ENCODE data around the gene THRAP3. TPM values are rescaled to one million over a fixed set of nuclear protein-coding genes. Genes with fewer than 3 reads are reported as not detected.
A peak's percentile ranks its signal among the peaks of the same experiment; 100 is the strongest.

THRAP3 gene
- total RNA-seq, 2 experiments from 2014 or later, result 149 to 182 TPM

GRCh38 chr1:36303244-36303643 lies 79.0 kb downstream of the THRAP3 start:
- H3K4me3 Mint-ChIP-seq, result no peak overlapping the region
- no peaks in the 10 kb centered on the region for H3K9me3 Mint-ChIP-seq (ENCODE audit: low read depth)
- DNase-seq, result no peak
- peaks cover 76% of the 10 kb centered on the region for H3K4me1 Mint-ChIP-seq
- peak overlapping the region; percentile 48 for H3K27ac Mint-ChIP-seq
- intact Hi-C loops (cut with DNase I, micrococcal nuclease), result no loop called here
- peaks cover 65% of the 10 kb centered on the region for H3K36me3 Mint-ChIP-seq (ENCODE audit: low read depth)
- no peak for ATAC-seq
- H3K27me3 Mint-ChIP-seq, result no peaks in the 10 kb centered on the region
- CTCF ChIA-PET, result interaction anchor here (0.5 to 1.8 kb wide), 3 partner anchors 17 to 117 kb away, joined by 3 to 5 read pairs (median 4); no protein-coding TSS in a partner anchor
- POLR2A ChIA-PET, result interaction anchor here (1.0 kb wide), 1 partner anchor 21 kb away, joined by 3 read pairs; no protein-coding TSS in a partner anchor

DNA sequence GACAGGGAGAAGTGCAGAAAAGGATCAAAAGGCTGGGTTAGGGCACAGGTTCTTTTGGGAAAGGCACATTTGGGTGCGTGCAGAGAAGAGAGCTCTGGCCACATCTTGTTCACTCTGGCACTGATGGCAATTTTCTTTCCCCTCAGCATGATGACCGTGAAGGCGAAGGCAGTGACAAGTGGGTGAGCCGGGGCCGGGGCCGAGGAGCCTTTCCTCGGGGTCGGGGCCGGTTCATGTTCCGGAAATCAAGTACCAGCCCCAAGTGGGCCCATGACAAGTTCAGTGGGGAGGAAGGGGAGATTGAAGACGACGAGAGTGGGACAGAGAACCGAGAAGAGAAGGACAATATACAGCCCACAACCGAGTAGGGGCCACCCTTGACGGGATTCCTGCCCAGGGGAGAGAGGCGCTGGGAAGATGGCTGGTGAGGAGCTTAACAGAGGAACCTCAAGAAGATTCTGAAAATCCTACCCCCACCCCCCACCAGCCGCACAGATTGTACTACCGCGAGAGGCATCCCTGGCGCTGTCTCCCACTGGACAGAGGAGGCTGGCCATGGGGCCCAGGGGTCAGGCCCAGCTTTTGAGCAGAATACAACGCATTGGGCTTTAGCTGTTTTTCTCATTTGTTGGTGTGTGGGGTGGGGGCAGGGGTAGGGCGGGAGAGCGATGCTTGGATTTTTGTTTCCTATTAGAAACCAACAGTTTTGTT lies 79.6 kb downstream of the THRAP3 start:
- H3K36me3 Mint-ChIP-seq (ENCODE audit: low read depth), result peaks cover 68% of the 10 kb centered on the region
- H3K9me3 Mint-ChIP-seq (ENCODE audit: low read depth), result no peaks in the 10 kb centered on the region
- intact Hi-C loops (cut with DNase I, micrococcal nuclease), result no loop called here
- H3K4me3 Mint-ChIP-seq, result no peak overlapping the region
- H3K27me3 Mint-ChIP-seq, result no peaks in the 10 kb centered on the region
- peaks cover 76% of the 10 kb centered on the region for H3K4me1 Mint-ChIP-seq
- ChIA-PET POLR2A (interaction anchor here (1.0 kb wide), 1 partner anchor 21 kb away, joined by 3 read pairs; no protein-coding TSS in a partner anchor), CTCF (interaction anchor here (0.5 to 1.8 kb wide), 3 partner anchors 18 to 116 kb away, joined by 3 to 5 read pairs (median 4); no protein-coding TSS in a partner anchor)
- peak overlapping the region; percentile 82 for H3K27ac Mint-ChIP-seq
- DNase-seq (no peak), ATAC-seq (no peak)

DNA sequence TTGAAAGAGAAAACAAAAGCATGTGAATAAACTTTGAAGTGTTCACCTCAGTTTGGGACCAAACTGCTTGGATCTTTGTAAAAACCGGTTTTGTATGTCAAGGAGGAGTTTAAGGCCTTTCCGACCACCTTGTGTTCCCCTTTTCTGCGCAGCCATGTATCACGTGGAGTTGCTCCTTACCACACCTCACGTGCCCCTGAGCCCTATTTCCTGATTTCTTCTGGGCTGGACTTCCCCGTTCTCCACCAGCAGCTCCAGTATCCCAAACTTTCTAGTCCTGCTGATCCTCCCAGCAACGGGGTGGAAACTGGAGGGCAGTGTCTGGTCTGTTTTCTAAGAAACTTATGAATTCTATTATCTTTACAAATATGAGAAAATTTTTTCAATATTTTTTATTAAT lies 80.3 kb downstream of the THRAP3 start:
- ATAC-seq (no peak), DNase-seq (no peak)
- intact Hi-C loops (cut with DNase I, micrococcal nuclease), result no loop called here
- Mint-ChIP-seq H3K27me3 (no peaks in the 10 kb centered on the region), H3K4me1 (peaks cover 69% of the 10 kb centered on the region), H3K4me3 (no peak overlapping the region), H3K36me3 (ENCODE audit: low read depth) (peaks cover 69% of the 10 kb centered on the region), H3K9me3 (ENCODE audit: low read depth) (no peaks in the 10 kb centered on the region), H3K27ac (peak overlapping the region; percentile 82)
- CTCF ChIA-PET, result interaction anchor here (0.7 kb wide), 2 partner anchors 28 to 215 kb away, joined by 3 to 4 read pairs; no protein-coding TSS in a partner anchor
- POLR2A ChIA-PET, result interaction anchor here (1.0 kb wide), 1 partner anchor 20 kb away, joined by 3 read pairs; no protein-coding TSS in a partner anchor

DNA sequence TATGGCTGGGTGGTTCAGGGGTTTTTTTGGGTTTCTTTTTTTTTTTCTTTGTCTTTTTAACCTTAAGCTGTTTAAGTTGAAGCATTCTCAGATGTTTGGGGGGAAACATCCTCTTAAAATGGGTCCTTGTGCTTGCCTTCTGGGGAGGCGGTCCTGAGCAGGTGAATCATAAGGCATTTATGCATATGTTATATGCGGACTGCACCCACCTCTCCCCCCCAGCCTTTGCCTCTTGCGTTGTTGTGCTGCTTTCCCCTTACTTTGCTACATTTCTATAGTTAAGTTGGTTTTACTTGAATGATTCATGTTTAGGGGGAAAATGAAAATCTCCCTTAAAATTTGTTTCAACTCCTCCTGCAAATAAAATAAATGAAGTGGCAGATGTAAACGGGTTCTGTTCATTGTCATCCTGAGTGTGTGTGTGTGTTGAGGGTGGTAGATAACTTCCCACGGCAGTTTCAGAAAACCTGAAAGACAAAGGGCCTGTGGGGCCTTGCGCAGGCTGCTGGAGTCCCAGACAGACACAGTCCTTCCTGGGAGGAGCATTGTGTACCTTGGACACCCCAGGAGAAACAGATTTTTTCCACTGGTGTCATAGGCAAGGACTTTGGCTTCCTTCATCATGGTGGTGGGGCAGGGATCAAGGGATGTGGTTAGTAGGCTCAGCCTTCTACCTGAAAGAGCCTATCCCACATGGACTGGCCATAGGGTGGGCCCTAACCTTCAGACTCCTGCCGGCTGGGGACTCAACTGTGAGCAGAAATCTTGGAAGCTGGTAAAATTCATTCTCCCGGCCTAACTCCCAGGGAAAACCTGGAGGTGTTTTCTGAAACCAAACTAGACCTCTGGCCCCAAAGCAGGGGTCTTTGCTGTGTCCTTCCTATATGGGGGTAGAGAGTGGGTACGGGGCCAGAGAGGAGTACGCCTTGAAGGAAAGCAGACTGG lies 81.0 kb downstream of the THRAP3 start:
- POLR2A ChIA-PET, result interaction anchor here (0.6 to 1.6 kb wide), 2 partner anchors 18 to 78 kb away, joined by 3 read pairs; no protein-coding TSS in a partner anchor
- ATAC-seq (peak; percentile 42), DNase-seq (peak; percentile 78)
- Mint-ChIP-seq H3K27me3 (no peaks in the 10 kb centered on the region), H3K4me1 (peaks cover 61% of the 10 kb centered on the region), H3K36me3 (ENCODE audit: low read depth) (peaks cover 67% of the 10 kb centered on the region), H3K27ac (peak overlapping the region; percentile 94), H3K9me3 (ENCODE audit: low read depth) (no peaks in the 10 kb centered on the region), H3K4me3 (peak overlapping the region; percentile 98)
- CTCF ChIA-PET, result interaction anchor here (0.6 to 0.7 kb wide), 4 partner anchors 27 to 215 kb away, joined by 3 to 4 read pairs (median 3); no protein-coding TSS in a partner anchor
- intact Hi-C loops (cut with DNase I, micrococcal nuclease), result loop anchor here (5.0 kb wide), 2 partner anchors 62 to 1167 kb away; partner anchors contain the start of gene ZC3H12A (in 1 of the 2)

GRCh38 chr1:36305915-36306209 lies 81.6 kb downstream of the THRAP3 start:
- Mint-ChIP-seq H3K9me3 (ENCODE audit: low read depth) (no peaks in the 10 kb centered on the region), H3K27ac (peak overlapping the region; percentile 94), H3K4me3 (peak overlapping the region; percentile 98), H3K4me1 (peaks cover 55% of the 10 kb centered on the region), H3K36me3 (ENCODE audit: low read depth) (peaks cover 64% of the 10 kb centered on the region), H3K27me3 (no peaks in the 10 kb centered on the region)
- no peak for DNase-seq
- CTCF ChIA-PET, result interaction anchor here (0.7 to 1.6 kb wide), 4 partner anchors 114 to 251 kb away, joined by 3 to 6 read pairs (median 4); partner anchors contain the start of gene TRAPPC3
- ATAC-seq, result no peak
- POLR2A ChIA-PET, result interaction anchor here (0.5 to 1.6 kb wide), 2 partner anchors 17 to 158 kb away, joined by 3 to 4 read pairs; no protein-coding TSS in a partner anchor
- intact Hi-C loops (cut with DNase I, micrococcal nuclease), result loop anchor here (1.0 to 5.0 kb wide), 5 partner anchors 17 to 1166 kb away; partner anchors contain the start of genes AGO3 (in 1 of the 2), EVA1B (in 1 of the 2), STK40 (in 1 of the 2) and ZC3H12A (in 1 of the 2)

DNA sequence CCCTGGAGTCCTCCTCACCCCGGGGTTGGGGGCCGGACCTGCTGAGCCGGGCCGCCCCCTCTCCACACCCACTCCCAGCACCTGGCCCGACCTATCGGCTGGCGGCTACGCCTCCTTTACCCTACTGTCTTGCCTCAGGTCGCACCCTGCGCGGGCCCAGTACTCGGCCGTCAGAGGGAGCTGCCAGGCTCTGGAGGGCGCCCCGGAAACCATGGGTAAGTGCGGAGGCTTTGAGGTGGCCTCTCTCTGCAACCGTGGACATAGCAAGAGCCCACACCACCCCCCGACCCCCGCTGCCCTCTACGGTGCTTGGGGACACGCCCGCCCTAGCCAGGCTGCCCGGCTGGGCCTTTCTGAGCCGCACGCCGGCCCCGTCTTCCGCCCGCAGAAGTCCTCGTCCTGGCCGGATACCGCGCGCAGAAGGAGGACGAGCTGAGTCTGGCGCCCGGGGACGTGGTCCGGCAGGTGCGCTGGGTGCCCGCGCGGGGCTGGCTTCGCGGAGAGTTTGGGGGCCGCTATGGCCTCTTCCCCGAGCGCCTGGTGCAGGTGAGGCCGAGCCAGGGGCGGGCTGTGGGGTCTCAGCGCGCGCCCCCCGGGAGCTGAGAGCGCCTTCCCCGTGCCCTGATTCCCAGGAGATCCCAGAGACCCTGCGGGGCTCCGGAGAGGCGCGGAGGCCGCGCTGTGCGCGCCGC lies 82.1 kb downstream of the THRAP3 start, which contains the start of gene SH3D21:
TSS of gene SH3D21 (plus strand) at position 159 of the 692 bp plus-strand sequence. CDS start at position 212, 53 bp downstream.
- intact Hi-C loops (cut with DNase I, micrococcal nuclease), result loop anchor here (1.0 to 5.0 kb wide), 5 partner anchors 16 to 1166 kb away; partner anchors contain the start of genes AGO3 (in 1 of the 2), EVA1B (in 1 of the 2), STK40 (in 1 of the 2) and ZC3H12A (in 1 of the 2)
- peak; percentile 37 for ATAC-seq
- DNase-seq, result peak; percentile 79
- Mint-ChIP-seq H3K27ac (peak within 1 kb of the TSS; percentile 96), H3K4me3 (peak within 1 kb of the TSS; percentile 98), H3K4me1 (peaks cover 50% of the 10 kb centered on the region), H3K9me3 (ENCODE audit: low read depth) (no peaks in the 10 kb centered on the region), H3K36me3 (ENCODE audit: low read depth) (peaks cover 59% of the 10 kb centered on the region), H3K27me3 (no peaks in the 10 kb centered on the region)
- POLR2A ChIA-PET, result interaction anchor here (0.5 to 1.6 kb wide), 6 partner anchors 12 to 374 kb away, joined by 3 to 4 read pairs (median 3); no protein-coding TSS in a partner anchor
- CTCF ChIA-PET, result interaction anchor here (0.5 to 1.6 kb wide), 10 partner anchors 16 to 251 kb away, joined by 3 to 6 read pairs (median 3); partner anchors contain the start of genes THRAP3 and TRAPPC3

DNA sequence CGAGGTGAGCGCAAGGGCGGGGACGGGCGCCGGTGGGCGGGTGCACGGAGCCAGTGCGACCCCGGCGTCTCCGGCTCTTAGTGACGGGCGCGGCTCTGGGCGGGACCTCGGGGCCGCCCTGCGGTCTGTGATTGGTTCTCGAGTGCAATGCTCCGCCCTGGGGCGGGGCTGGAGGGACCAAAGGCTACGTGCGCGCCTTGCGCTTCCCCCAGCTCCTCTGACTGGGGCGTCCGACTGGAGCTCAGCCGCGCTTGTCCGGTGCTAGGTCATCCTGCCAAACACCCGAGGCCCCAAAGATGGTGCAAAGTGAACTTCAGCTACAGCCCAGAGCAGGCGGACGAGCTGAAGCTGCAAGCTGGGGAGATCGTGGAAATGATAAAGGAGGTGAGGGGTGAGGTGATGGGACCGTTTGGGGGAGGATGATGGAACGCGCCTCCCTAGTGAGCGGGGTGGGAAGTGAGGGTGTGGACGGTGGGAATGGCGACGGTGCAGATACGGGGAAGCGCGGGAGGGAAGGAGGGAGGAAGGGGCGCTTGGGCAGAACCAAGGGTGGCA lies 82.7 kb downstream of the THRAP3 start:
- Mint-ChIP-seq H3K27me3 (no peaks in the 10 kb centered on the region), H3K27ac (peak overlapping the region; percentile 96), H3K4me1 (peaks cover 45% of the 10 kb centered on the region), H3K36me3 (ENCODE audit: low read depth) (peaks cover 54% of the 10 kb centered on the region), H3K4me3 (peak overlapping the region; percentile 98), H3K9me3 (ENCODE audit: low read depth) (no peaks in the 10 kb centered on the region)
- CTCF ChIA-PET, result interaction anchor here (0.6 to 1.6 kb wide), 6 partner anchors 15 to 249 kb away, joined by 3 to 6 read pairs (median 4); partner anchors contain the start of genes THRAP3 and TRAPPC3
- DNase-seq, result peak; percentile 96
- intact Hi-C loops (cut with DNase I, micrococcal nuclease), result loop anchor here (1.0 to 5.0 kb wide), 9 partner anchors 16 to 1165 kb away; partner anchors contain the start of genes EVA1B (in 2 of the 2), AGO3 (in 1 of the 2), STK40 (in 1 of the 2) and THRAP3 (in 1 of the 2)
- POLR2A ChIA-PET, result interaction anchor here (1.0 to 1.6 kb wide), 4 partner anchors 12 to 374 kb away, joined by 3 read pairs; no protein-coding TSS in a partner anchor
- ATAC-seq, result peak; percentile 91

- ATAC-seq, result no peak
- no peaks in the 10 kb centered on the region for H3K27me3 Mint-ChIP-seq
- ChIA-PET CTCF (interaction anchor here (1.6 kb wide), 1 partner anchor 112 kb away, joined by 6 read pairs; no protein-coding TSS in a partner anchor), POLR2A (interaction anchor here (1.0 to 1.3 kb wide), 3 partner anchors 11 to 375 kb away, joined by 3 read pairs; no protein-coding TSS in a partner anchor)
- H3K4me3 Mint-ChIP-seq, result peak overlapping the region; percentile 98
- intact Hi-C loops (cut with DNase I, micrococcal nuclease), result loop anchor here (1.0 to 5.0 kb wide), 8 partner anchors 15 to 1165 kb away; partner anchors contain the start of genes EVA1B (in 2 of the 2), AGO3 (in 1 of the 2), THRAP3 (in 1 of the 2) and TRAPPC3 (in 1 of the 2)
- H3K9me3 Mint-ChIP-seq (ENCODE audit: low read depth), result no peaks in the 10 kb centered on the region
- H3K27ac Mint-ChIP-seq, result peak overlapping the region; percentile 96
- peak; percentile 22 for DNase-seq
- H3K36me3 Mint-ChIP-seq (ENCODE audit: low read depth), result peaks cover 46% of the 10 kb centered on the region
- peaks cover 37% of the 10 kb centered on the region for H3K4me1 Mint-ChIP-seq
Measured at GRCh38 chr1:36307601-36308330, 83.5 kb downstream of the THRAP3 start.

DNA sequence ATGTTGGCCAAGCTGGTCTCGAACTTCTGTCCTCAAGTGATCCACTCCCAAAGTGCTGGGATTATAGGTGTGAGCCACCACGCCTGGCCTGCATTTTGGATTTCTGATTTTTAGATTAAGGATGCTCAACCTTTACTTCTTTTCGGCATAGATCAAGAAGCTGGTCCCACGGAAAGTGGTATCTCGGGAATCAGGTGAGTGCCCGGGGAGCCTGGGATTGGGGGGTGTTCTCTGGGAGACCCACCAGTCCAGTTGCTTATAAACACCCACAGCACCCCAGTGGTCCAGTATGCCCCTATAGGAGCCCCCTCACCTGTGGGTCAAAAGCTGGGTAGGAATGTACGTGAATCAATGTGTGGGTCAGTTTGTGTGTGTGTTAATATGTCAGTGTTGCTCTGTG lies 85.2 kb downstream of the THRAP3 start:
- ChIA-PET POLR2A (interaction anchor here (0.7 kb wide), 1 partner anchor 32 kb away, joined by 5 read pairs; no protein-coding TSS in a partner anchor), CTCF (interaction anchor here (0.8 to 1.0 kb wide), 2 partner anchors 9 to 112 kb away, joined by 3 to 4 read pairs; no protein-coding TSS in a partner anchor)
- Mint-ChIP-seq H3K36me3 (ENCODE audit: low read depth) (peaks cover 34% of the 10 kb centered on the region), H3K4me1 (peaks cover 24% of the 10 kb centered on the region), H3K27ac (no peak overlapping the region), H3K9me3 (ENCODE audit: low read depth) (no peaks in the 10 kb centered on the region), H3K27me3 (no peaks in the 10 kb centered on the region), H3K4me3 (no peak overlapping the region)
- intact Hi-C loops (cut with DNase I, micrococcal nuclease), result loop anchor here (5.0 kb wide), 2 partner anchors 58 to 1163 kb away; partner anchors contain the start of gene ZC3H12A (in 1 of the 2)
- ATAC-seq (no peak), DNase-seq (no peak)
